Measurements from ENCODE around the gene BATF. TPM values are rescaled to one million over a fixed set of nuclear protein-coding genes. Genes with fewer than 3 reads are reported as not detected.

BATF gene
- total RNA-seq, 1 experiment from 2014 or later: 0.69 TPM

- TF ChIP-seq SP1 (IDR thresholded peaks at IDR 0.05; ENCODE audit: low read depth): no peak
Observed at GRCh38 chr14:75587388-75587787, 65.1 kb downstream of the BATF start (continued).

- ATAC-seq (no peak), DNase-seq (ENCODE audit: low read depth, low spot score) (no peak)
- Histone ChIP-seq H4K20me1 (ENCODE audit: insufficient read depth) (no peaks in the 10 kb centered on the region), H3K4me2 (ENCODE audit: low read length) (no peak overlapping the region), H2AFZ (ENCODE audit: low read depth, low read length, poor library complexity, severe bottlenecking) (no peak overlapping the region), H3K4me3 (replicated peaks in 1 of 2; ENCODE audit: low read depth in 1 of 2, low read length in 2 of 2) (no peak overlapping the region), H3K9ac (ENCODE audit: low read length) (no peak overlapping the region), H3K9me2 (ENCODE audit: insufficient read depth) (no peaks in the 10 kb centered on the region), H3K4me1 (ENCODE audit: control insufficient read depth in 1 of 2, insufficient read depth in 2 of 2, low read length in 2 of 2) (no peaks in the 10 kb centered on the region), H3K79me2 (ENCODE audit: insufficient read depth, low read length) (no peaks in the 10 kb centered on the region), H3K27ac (ENCODE audit: low read depth, low read length) (no peak overlapping the region), H3K9me3 (ENCODE audit: control insufficient read depth in 1 of 2, insufficient read depth in 1 of 2, low read depth in 1 of 2, low read length in 2 of 2) (no peaks in the 10 kb centered on the region), H3K36me3 (ENCODE audit: control insufficient read depth in 1 of 2, insufficient read depth in 2 of 2, low read length in 2 of 2) (no peaks in the 10 kb centered on the region), H3K27me3 (ENCODE audit: insufficient read depth, low read length) (no peaks in the 10 kb centered on the region)
- TF ChIP-seq POLR2A (IDR thresholded peaks at IDR 0.05; ENCODE audit: borderline replicate concordance, extremely low read depth, insufficient read depth, insufficient read length): no peak
- no peak for TF ChIP-seq RAD21 (IDR thresholded peaks at IDR 0.05; ENCODE audit: low read depth)
- TF ChIP-seq, protein P1, sequence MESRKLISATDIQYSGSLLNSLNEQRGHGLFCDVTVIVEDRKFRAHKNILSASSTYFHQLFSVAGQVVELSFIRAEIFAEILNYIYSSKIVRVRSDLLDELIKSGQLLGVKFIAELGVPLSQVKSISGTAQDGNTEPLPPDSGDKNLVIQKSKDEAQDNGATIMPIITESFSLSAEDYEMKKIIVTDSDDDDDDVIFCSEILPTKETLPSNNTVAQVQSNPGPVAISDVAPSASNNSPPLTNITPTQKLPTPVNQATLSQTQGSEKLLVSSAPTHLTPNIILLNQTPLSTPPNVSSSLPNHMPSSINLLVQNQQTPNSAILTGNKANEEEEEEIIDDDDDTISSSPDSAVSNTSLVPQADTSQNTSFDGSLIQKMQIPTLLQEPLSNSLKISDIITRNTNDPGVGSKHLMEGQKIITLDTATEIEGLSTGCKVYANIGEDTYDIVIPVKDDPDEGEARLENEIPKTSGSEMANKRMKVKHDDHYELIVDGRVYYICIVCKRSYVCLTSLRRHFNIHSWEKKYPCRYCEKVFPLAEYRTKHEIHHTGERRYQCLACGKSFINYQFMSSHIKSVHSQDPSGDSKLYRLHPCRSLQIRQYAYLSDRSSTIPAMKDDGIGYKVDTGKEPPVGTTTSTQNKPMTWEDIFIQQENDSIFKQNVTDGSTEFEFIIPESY (IDR thresholded peaks at IDR 0.05; ENCODE audit: extremely low read depth, insufficient replicate concordance, low read length): no peak
- TF ChIP-seq TCF7L2 (IDR thresholded peaks at IDR 0.05; ENCODE audit: borderline replicate concordance, extremely low read depth, insufficient read depth, insufficient read length): no peak
- no peak for TF ChIP-seq REST (IDR thresholded peaks at IDR 0.05; ENCODE audit: low read depth)
- no peak for TF ChIP-seq CTCF (IDR thresholded peaks at IDR 0.05 in 2 of 3, conservative IDR thresholded peaks at IDR 0.05 in 1 of 3; ENCODE audit: borderline replicate concordance in 1 of 3, insufficient read depth in 1 of 3, low read depth in 2 of 3, low read length in 2 of 3)
- TF ChIP-seq CEBPB (IDR thresholded peaks at IDR 0.05; ENCODE audit: low read depth): no peak
- no peak for TF ChIP-seq SIN3A (IDR thresholded peaks at IDR 0.05; ENCODE audit: low read depth)
- TF ChIP-seq EZH2 (IDR thresholded peaks at IDR 0.05): no peak
- TF ChIP-seq SRF (IDR thresholded peaks at IDR 0.05; ENCODE audit: low read depth): no peak
- TF ChIP-seq CBX3 (IDR thresholded peaks at IDR 0.05; ENCODE audit: low read depth): no peak
- no peak for TF ChIP-seq ZFX (IDR thresholded peaks at IDR 0.05)
- TF ChIP-seq EZH2phosphoT487 (IDR thresholded peaks at IDR 0.05; ENCODE audit: borderline replicate concordance): no peak
- TF ChIP-seq YY1 (IDR thresholded peaks at IDR 0.05; ENCODE audit: extremely low read depth, insufficient replicate concordance, low read depth, low read length): no peak
- TF ChIP-seq, protein P2, sequence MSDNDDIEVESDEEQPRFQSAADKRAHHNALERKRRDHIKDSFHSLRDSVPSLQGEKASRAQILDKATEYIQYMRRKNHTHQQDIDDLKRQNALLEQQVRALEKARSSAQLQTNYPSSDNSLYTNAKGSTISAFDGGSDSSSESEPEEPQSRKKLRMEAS (IDR thresholded peaks at IDR 0.05): no peak
- TF ChIP-seq ZNF274 (IDR thresholded peaks at IDR 0.05; ENCODE audit: low read depth, low read length): no peak
- ChIA-PET RAD21 (ENCODE audit: low non-redundant PET in 1 of 2, low total read pairs in 2 of 2, uncharacterized antibody in 2 of 2, unreplicated experiment in 2 of 2) (no interaction called here), POLR2A (no interaction called here), CTCF (interaction anchor here (1.6 kb wide), 1 partner anchor 12 kb away, joined by 7 read pairs; the partner anchor contains the start of gene FLVCR2)
- BruUV-seq (replicated peaks): no TSS peak
- intact Hi-C loops (cut with micrococcal nuclease): no loop called here
Observed at GRCh38 chr14:75589931-75590330, 67.7 kb downstream of the BATF start.
